Measurements from ENCODE around the gene HMGB4.

The HMGB4 gene

DNA sequence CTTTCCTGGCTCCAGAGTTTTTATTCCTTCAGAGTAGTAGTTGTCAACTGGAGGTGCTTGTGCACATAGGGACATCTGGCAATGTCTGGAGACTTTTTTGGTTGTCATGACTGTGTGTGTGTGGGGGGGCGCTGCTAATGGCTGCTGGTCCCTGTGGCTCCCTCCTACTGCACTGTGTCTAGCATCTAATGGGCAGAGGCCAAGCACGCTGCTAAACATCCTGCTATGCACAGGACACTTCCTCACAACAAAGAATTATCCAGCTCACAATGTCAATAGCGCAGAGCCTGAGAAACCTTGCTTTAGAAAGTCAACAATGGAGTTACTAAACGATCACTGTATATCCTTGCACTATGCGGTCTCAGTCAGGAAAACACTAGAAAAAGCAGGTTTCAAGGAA is 19.7 kb upstream of the HMGB4 start:
- TF ChIP-seq, protein P1, sequence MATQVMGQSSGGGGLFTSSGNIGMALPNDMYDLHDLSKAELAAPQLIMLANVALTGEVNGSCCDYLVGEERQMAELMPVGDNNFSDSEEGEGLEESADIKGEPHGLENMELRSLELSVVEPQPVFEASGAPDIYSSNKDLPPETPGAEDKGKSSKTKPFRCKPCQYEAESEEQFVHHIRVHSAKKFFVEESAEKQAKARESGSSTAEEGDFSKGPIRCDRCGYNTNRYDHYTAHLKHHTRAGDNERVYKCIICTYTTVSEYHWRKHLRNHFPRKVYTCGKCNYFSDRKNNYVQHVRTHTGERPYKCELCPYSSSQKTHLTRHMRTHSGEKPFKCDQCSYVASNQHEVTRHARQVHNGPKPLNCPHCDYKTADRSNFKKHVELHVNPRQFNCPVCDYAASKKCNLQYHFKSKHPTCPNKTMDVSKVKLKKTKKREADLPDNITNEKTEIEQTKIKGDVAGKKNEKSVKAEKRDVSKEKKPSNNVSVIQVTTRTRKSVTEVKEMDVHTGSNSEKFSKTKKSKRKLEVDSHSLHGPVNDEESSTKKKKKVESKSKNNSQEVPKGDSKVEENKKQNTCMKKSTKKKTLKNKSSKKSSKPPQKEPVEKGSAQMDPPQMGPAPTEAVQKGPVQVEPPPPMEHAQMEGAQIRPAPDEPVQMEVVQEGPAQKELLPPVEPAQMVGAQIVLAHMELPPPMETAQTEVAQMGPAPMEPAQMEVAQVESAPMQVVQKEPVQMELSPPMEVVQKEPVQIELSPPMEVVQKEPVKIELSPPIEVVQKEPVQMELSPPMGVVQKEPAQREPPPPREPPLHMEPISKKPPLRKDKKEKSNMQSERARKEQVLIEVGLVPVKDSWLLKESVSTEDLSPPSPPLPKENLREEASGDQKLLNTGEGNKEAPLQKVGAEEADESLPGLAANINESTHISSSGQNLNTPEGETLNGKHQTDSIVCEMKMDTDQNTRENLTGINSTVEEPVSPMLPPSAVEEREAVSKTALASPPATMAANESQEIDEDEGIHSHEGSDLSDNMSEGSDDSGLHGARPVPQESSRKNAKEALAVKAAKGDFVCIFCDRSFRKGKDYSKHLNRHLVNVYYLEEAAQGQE (IDR thresholded peaks at IDR 0.05; ENCODE audit: low read depth), result no peak

DNA sequence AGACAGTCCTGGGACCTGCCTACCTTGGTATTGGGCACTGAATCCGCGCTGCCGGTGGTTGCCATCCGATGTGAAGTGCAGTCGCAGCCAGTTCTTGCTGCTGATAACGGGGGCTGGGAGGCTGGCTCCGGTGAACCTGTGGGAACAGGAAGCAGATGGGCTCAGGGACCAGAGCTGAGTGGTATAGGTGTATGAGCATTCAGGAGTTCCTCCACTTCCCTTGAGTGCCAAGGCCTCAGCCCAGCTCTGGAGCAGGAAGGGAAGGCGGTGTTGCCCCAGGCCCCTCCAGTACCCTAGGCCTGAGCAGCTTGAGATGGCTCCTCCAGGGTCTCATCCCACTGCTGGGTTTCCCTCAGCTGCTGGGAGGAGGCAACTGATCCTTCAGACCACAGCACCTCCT is 17.0 kb upstream of the HMGB4 start:
- TF ChIP-seq TEAD4 (IDR thresholded peaks at IDR 0.05) (no peak), EGR1 (IDR thresholded peaks at IDR 0.05) (no peak), CEBPB (IDR thresholded peaks at IDR 0.05) (no peak), TCF12 (IDR thresholded peaks at IDR 0.05; ENCODE audit: low read depth) (no peak), EP300 (IDR thresholded peaks at IDR 0.05; ENCODE audit: borderline replicate concordance) (no peak), YY1 (IDR thresholded peaks at IDR 0.05; ENCODE audit: low read depth) (no peak), NFIC (IDR thresholded peaks at IDR 0.05) (no peak), CREB1 (IDR thresholded peaks at IDR 0.05; ENCODE audit: low read depth) (no peak)
- TF ChIP-seq, protein P1 (IDR thresholded peaks at IDR 0.05; ENCODE audit: low read depth), result no peak
- TF ChIP-seq, protein P2, sequence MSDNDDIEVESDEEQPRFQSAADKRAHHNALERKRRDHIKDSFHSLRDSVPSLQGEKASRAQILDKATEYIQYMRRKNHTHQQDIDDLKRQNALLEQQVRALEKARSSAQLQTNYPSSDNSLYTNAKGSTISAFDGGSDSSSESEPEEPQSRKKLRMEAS (IDR thresholded peaks at IDR 0.05), result no peak

DNA sequence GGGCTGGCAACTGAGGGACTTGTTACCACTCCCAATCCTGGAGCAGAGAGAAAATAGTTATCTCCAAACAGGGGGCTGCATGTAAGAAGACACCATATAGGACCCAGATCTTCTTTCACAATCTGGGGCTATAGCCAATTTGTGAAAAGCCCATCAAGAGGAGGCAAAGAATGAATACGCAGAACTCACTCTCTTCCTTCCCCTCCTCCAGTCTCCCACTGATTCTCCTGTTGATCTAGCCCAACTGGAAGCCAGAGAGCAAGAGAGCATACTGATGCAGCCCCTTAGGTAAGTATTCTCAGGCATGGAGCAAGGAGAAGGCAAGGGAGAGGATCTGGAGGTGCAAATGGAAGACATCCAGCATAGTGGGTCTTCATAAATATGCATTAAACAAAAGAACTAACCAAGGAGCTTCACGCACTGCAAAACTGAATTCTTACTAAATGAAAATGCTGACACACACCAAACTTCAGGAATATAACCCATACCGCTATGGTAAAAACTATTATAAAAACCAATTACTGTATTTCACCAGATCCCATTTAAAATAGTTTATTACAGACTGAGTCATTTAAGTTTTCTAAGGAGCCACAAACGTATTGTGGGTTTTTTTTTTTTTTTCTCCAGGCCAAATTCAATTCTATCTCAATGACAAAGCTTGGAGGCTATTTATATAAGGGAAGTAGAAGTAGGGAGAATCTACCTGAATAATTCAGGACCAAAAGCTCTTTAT is 15.5 kb upstream of the HMGB4 start:
- TF ChIP-seq, protein P3, sequence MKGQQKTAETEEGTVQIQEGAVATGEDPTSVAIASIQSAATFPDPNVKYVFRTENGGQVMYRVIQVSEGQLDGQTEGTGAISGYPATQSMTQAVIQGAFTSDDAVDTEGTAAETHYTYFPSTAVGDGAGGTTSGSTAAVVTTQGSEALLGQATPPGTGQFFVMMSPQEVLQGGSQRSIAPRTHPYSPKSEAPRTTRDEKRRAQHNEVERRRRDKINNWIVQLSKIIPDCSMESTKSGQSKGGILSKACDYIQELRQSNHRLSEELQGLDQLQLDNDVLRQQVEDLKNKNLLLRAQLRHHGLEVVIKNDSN (IDR thresholded peaks at IDR 0.05), result no peak
- TF ChIP-seq EP300 (IDR thresholded peaks at IDR 0.05; ENCODE audit: borderline replicate concordance), result no peak
- TF ChIP-seq TCF12 (IDR thresholded peaks at IDR 0.05; ENCODE audit: low read depth), result no peak
- no peak for TF ChIP-seq TEAD4 (IDR thresholded peaks at IDR 0.05)
- TF ChIP-seq, protein P1 (IDR thresholded peaks at IDR 0.05; ENCODE audit: low read depth), result no peak
- TF ChIP-seq, protein P2 (IDR thresholded peaks at IDR 0.05), result no peak
- no peak for TF ChIP-seq NFIC (IDR thresholded peaks at IDR 0.05)
- TF ChIP-seq YY1 (IDR thresholded peaks at IDR 0.05; ENCODE audit: low read depth), result no peak
- TF ChIP-seq CREB1 (IDR thresholded peaks at IDR 0.05; ENCODE audit: low read depth), result no peak
- TF ChIP-seq CEBPB (IDR thresholded peaks at IDR 0.05), result no peak
- no peak for TF ChIP-seq TAF1 (IDR thresholded peaks at IDR 0.05; ENCODE audit: low read depth)
- TF ChIP-seq EGR1 (IDR thresholded peaks at IDR 0.05), result no peak
- TF ChIP-seq FOXM1 (IDR thresholded peaks at IDR 0.05; ENCODE audit: borderline replicate concordance, low read depth), result no peak
- TF ChIP-seq RAD21 (IDR thresholded peaks at IDR 0.05; ENCODE audit: low read depth), result no peak
- TF ChIP-seq ZBTB7A (IDR thresholded peaks at IDR 0.05; ENCODE audit: low read depth), result no peak

DNA sequence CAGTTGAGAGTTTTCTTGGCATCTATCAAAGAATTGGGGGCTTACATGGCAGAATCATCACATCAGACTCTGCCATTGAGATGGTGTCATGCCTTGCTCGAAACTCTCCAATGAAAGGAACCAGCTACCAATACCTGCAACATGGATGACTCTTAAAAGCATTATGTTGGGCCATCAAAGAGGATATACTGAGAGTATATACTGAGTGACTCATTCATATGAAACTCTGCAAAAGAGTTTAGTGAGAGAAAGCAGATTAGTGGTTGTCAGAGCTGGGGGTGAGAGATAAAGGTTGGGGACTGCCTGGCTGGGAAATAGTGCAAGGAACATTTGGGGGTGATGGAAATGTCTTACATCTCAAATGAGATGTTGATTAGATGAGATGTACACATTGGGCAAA is 14.7 kb upstream of the HMGB4 start:
- TF ChIP-seq TEAD4 (IDR thresholded peaks at IDR 0.05) (no peak), ZBTB7A (IDR thresholded peaks at IDR 0.05; ENCODE audit: low read depth) (no peak), YY1 (IDR thresholded peaks at IDR 0.05; ENCODE audit: low read depth) (no peak), TCF12 (IDR thresholded peaks at IDR 0.05; ENCODE audit: low read depth) (no peak), EGR1 (IDR thresholded peaks at IDR 0.05) (no peak)
- TF ChIP-seq, protein P1 (IDR thresholded peaks at IDR 0.05; ENCODE audit: low read depth), result no peak

Data from Ishikawa (cell line).